CD4-positive, alpha-beta T cell treated with Interferon alpha-2 for 1 hour (primary cell): ENCODE results near the gene ZCCHC10.
A peak's percentile ranks its signal among the peaks of the same experiment; 100 is the strongest.
"Not testable (repeated sequence)": the region's sequence is repeated elsewhere in the genome, so short reads cannot be mapped to it uniquely, and the experiment has no call there.

Experiments
- DNase-seq, 2 donors: peaks; one replicate each; pipeline ENCODE4 v3.0.0-alpha.2; 2020 to 2022

ZCCHC10 gene

DNA sequence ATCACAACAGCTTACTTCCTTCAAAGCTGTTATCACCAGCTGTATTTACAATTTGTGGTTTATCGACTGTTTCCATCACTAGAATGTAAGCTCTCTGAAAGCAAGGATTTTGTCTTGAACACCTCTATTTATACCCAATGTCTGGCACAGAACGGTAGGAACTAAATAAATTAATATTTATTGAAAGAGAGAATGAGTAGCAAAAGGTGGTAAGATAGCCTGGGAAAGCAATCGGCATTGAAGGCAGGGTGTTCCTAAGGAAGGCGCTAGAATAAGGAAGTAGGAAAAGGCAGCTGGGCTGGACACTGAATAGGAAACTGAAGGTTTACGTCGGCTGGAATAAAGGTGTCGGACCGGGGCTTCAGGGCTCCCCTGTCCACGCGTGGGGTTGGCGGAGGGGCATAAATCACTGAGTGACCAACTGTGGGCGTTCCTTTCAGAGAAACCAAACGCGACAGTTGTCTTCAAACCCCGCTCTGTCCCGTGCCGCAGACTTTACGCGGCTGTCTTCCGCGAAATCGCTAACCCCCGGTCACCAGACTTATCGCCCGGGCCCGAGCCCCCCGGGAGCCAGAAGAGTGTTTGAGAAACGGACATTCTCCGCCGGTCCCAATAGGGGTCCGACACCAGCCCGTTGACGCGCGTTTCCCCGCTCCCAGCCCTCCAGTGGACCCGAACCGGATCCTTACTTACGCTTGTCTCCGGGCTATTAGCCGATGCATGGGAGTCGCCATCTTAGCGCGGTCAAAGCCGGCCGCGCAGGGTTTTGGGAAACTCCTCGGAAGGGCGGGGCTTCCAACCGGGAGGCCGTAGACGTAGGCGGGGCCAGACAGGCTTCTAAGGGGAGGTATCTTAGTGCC lies at the start of gene ZCCHC10:
ZCCHC10 (minus strand) TSS at position 746 of the 860 bp plus-strand sequence; CDS start at position 734, 12 bp downstream.
- DNase-seq: peak; percentile 94 to 95

DNA sequence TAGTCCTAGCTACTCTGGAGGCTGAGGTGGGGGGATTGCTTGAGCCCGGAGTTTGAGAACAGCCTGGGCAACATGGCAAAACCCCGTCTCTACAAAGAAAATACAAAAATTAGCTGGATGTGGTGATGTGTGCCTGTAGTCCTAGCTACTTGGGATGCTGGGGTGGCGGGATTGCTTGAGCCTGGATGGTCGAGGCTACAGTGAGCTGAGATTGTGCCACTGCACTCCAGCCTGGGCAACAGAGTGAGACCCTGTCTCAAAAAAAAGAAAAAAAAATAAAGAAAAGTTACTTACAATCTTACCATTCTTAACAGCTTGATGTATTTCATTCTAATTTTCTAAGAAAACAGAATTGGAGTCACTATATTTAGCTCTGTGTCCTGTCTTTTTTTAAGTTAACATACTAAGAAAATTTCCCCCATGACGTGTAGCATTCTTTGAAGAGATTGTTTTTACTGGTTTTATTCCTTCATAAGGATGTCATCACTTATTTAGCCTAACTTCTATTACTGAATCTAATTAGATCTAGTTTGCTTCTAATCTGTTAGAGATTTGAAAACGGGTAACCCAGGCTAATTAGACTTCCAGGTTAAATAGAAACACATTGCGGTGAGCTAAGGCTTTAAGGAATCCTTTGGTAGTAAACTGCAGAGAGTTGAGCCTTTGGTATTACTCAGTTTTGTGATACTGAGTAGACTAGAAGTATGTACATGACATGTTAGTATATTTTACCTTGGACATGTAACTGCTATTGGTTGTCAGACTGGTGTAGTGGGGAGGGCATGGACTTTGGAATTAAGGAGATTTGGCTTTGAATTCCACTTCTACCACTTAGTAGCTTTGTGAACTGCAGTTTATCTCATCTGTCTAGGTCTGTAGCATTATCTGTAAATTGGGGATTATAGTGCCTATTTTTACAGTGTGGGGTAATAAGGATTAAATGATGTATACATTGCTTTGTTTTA lies 49.5 kb upstream of the ZCCHC10 start:
- no peak for DNase-seq

DNA sequence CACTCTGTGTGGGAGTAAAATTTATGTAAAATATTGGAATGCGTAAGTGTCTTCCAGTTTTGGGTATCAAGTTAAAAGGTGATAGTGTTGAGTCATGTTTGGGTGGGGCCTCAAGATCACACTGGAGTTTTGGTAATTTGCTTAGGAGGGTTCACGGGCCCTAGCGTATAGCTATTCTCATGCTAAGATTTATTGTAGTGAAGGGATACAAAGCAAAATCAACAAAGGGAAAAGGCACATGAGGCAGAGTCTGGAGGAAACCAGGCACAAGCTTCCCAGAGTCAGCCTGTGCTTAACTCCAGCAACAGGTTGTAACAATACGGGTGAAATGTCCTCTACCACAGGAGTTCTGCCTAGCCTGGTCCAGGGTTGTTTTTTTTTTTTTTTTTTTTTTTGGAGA lies 45.7 kb upstream of the ZCCHC10 start:
- DNase-seq: no peak

- no peak for DNase-seq
Observed at GRCh38 chr5:133066045-133066444, 39.7 kb upstream of the ZCCHC10 start.

DNA sequence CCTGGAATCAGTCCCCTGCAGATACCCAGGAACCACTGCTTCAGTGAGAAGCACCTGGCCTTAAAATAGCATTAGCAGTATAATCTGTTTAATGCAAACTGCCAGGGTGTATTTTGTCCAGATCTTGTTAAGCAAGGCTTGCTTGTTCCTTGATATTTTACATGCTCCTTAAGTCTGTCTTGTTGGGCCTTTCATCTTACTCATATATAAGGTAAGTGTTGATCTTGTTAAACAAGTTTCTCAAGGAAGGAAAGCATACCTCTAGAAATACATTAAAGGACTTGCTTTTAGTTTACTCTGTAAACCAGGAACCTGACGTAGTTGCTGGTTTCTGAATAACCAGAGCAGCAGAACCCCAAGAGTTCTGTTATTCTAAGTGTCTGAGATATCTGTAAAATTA lies 39.1 kb upstream of the ZCCHC10 start:
- no peak for DNase-seq

- DNase-seq: no peak
Observed at GRCh38 chr5:133063965-133064364, 37.6 kb upstream of the ZCCHC10 start.

DNA sequence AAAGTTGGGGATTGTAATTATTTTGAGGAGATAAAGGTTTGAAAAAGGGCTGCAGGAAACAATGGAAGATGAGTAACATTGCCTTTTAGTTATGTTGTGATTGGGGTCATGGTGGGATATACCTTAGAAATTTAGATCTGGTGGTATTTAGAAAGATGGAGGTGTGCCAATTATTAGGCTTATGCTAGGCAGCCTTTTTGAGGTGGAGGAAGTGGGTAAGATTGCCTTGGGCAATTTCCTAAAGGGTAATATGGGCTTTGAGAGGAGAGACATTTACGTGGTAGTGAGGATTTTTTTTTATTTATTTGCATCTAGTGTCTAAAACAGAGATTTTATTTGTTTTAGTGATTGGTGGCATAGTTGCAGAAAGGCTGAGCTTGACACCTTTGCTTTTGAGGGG lies 35.9 kb upstream of the ZCCHC10 start:
- DNase-seq: no peak

- DNase-seq: no peak
Observed at GRCh38 chr5:133059621-133060020, 33.3 kb upstream of the ZCCHC10 start.

- DNase-seq: no peak
Observed at GRCh38 chr5:133056891-133057290, 30.5 kb upstream of the ZCCHC10 start.

- DNase-seq: no peak
Observed at GRCh38 chr5:133054697-133055471, 28.5 kb upstream of the ZCCHC10 start.

GRCh38 chr5:133053448-133053847 lies 27.1 kb upstream of the ZCCHC10 start:
- no peak for DNase-seq

DNA sequence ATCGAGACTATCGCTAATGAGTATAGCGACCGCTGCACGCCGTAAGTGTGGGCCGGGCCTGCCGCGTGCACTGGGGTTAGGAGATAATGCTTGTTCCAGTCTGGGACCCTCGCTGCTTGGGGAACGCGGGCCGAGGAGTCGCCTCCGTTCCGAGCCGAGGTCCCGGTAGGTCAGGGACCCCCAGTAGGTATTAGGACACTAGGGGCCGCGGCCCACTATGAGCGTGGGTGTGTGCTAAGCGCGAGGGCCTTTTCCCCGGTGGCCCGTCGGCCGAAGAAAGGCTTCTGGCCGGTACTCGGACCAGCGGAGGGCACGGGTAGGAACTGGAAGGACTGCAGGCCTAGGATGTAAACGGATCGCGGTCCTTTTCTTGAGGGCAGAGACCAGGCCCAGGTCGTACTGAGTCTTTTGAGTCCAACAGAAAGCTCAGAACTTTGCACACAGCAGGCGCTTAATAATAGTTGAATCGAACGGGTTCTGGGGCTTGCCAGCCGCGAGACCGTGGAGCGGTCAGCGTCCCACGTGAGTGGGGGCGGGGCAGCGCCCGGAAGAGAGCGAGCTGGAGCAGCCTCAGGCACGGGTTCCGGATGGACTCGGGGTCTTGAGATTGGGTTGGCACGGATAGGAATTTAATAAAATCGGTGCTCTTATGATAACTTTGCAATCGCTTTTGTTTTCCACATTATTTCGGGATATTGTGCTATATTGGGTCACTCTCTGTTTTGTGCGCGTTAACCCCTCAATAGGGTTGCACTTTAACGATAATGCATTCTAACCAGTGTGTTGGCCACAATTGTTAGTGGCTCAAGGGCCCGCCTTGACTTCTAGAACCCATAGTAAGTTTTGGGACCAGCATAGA lies 26.2 kb upstream of the ZCCHC10 start:
- DNase-seq: peak; percentile 50 to 56

- peak; percentile 98 for DNase-seq
Observed at GRCh38 chr5:133051542-133052316, 25.4 kb upstream of the ZCCHC10 start, which contains the start of gene HSPA4. HSPA4 (plus strand) TSS chr5:133052013; CDS start chr5:133052251, 238 bp downstream.

GRCh38 chr5:133051061-133051541 lies 24.8 kb upstream of the ZCCHC10 start:
- DNase-seq: no peak

GRCh38 chr5:133050521-133050920 lies 24.2 kb upstream of the ZCCHC10 start:
- peak in 1 of 2 donors; percentile 20 for DNase-seq

DNA sequence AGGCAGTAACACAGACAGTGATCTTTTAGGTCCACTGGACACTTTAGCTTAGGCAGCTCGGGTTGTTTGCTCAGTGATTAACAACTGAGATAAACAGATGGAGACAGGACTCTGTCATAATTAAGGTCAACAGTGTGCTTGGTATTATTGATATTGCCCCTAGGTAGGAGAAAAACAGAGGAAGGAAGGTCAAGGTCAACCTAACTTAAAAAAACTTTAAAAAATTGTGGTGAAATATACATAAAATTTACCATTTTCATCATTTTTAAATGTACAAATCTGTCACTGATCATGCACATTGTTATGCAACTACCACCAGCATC lies 23.3 kb upstream of the ZCCHC10 start:
- DNase-seq: no peak

DNA sequence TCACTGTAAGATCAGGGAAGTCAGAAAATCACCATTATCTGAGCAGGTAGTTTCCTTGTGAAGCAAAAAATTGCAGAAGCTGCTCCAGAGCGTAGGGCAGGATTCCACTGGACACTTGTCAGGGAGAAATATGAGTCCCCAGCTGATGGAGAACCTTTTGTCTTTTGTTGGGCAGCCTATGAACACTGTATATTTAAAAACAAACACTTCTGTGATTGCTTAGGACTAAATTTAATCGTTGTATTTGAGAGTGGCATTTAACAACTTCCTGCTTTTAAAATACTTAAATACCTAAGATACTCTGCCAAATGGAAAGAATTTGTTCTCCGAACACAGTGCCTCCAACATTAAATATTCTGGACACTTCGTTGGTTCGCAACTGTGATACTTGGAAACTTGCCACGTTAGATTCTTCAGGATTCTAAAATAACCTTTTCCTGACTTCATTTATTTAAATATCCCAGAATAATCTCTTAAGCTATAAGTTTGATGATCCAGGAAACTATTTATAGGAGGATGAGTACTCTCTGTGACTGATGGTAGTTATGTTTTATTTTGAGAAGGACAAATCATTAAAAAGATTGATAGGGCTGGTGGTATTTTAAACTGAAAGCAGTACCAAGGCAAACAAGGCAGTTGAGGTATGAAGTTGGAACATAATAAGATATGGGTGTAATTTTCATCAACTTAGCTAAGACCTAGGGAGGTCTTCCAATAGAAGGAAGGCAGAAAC lies 22.8 kb upstream of the ZCCHC10 start:
- no peak for DNase-seq

DNA sequence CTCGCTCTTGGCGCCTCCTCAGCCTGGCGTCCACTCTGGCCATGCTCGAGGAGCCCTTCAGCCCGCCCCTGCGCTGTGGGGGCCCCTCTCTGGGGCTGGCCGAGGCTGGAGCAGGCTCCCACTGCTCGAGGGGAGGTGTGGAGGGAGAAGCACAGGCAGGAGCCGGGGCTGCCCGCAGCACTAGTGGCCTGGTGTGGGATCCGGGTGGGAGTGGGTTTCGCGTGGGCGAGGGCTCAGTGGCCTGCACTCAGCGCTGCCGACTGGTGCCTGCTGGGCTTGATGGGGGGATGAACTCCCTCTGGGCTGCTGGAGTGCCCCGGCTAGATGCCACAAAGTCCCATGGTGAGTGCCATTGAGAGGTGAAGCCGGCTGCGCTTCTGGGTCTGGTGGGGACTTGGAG lies 21.1 kb upstream of the ZCCHC10 start:
- DNase-seq: no peak

DNA sequence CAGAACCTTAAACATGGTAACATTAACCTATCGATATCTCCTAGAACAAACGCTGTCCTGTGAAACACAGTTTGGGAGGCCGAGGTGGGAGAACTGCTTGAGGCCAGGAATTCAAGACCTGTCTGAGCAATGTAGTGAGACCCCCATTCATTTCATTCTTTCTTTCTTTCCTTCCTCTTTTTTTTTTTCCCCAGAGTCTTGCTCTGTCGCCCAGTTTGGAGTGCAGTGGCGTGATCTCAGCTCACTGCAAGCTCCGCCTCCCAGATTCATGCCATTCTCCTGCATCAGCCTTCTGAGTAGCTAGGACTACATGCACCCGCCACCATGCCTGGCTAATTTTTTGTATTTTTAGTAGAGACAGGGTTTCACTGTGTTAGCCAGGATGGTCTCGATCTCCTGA lies 20.2 kb upstream of the ZCCHC10 start:
- DNase-seq: not testable (repeated sequence)

- no peak for DNase-seq
Observed at GRCh38 chr5:133041910-133042309, 15.6 kb upstream of the ZCCHC10 start.
